Spleen (tissue), 7 donors: Measurements from ENCODE around the gene RAP1GAP.

Experiments
- POLR2A ChIP-seq, 3 donors: fragments of 450-650 bp; IDR thresholded peaks; one replicate each; pipeline ENCODE4 v1.5.1; 2017; ENCODE audit warnings: antibody characterized with exemption in 3 of 3, mild to moderate bottlenecking in 1 of 3
- POLR2AphosphoS5 ChIP-seq, 3 donors: sonication (generic); formaldehyde crosslinking; IDR thresholded peaks; one replicate each; pipeline ENCODE4 v1.5.1; 2017; ENCODE audit warnings: antibody characterized with exemption in 3 of 3
- TF ChIP-seq, protein P1 (sequence below), 11 experiments: fragments of 200-600 bp in 7 of 11; fragments of 450-650 bp in 4 of 11; sonication (generic) in 4 of 11; IDR thresholded peaks in 8 of 11; conservative IDR thresholded peaks in 3 of 11; 1 replicate in 7 of 11; 2 replicates in 4 of 11; pipeline versions ENCODE4 v1.4.0 to v1.8.0; 2016 to 2021; ENCODE audit warnings: antibody characterized with exemption in 11 of 11, inconsistent platforms in 4 of 11, mild to moderate bottlenecking in 1 of 11
- donor health status: DM: no; HTN: no; CAD: no; lungs with moderate emphysema.
- donor health status: DM: no; HTN: no; CAD: no.
- donor health status: DM: no; HTN: no; CAD: no.

DNA sequence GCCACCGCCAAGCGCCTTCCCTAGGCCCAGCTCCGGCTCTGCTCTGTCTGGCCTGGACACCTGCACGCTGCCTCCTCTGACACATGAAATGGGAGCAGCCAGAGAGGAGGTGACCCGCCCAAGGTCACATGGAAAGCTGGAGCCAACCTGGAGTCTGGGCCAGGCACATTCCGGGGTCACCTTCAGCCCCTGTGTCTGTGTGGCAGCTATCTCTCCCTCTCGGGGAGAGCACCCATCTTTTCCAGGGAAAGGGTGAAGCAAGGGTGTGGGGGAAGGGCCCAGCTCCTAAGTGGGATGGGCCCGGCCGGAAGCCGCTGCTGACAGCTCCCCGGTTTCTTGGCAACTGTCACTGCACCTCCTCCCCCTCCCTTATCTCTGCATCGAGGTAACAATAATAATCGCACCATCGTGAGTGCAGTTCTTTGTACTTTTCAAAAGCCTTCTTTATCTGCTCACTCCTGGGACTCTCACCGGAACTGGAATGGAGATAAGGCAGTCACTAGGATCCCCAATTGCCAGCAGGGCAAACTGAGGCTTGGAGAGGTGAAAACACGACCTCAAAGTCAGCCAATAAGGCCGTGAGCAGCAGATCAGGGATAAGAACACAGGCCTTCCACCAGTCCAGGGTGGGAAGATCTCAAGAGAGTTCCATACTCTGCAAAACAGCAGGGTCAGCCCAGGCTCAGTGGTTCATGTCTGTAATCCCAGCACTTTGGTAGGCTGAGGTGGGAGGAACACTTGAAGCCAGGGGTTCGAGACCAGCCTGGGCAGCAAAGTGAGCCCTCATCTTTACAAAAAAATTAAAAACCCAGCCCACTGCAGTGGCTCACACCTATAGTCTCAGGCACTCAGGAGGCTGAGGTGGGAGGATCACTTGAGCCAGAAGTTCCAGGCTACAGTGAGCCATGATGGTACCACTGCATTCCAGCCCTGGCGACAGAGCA is 36.9 kb downstream of the RAP1GAP start:
- TF ChIP-seq POLR2AphosphoS5 (IDR thresholded peaks at IDR 0.05) = no peak
- TF ChIP-seq, protein P1, sequence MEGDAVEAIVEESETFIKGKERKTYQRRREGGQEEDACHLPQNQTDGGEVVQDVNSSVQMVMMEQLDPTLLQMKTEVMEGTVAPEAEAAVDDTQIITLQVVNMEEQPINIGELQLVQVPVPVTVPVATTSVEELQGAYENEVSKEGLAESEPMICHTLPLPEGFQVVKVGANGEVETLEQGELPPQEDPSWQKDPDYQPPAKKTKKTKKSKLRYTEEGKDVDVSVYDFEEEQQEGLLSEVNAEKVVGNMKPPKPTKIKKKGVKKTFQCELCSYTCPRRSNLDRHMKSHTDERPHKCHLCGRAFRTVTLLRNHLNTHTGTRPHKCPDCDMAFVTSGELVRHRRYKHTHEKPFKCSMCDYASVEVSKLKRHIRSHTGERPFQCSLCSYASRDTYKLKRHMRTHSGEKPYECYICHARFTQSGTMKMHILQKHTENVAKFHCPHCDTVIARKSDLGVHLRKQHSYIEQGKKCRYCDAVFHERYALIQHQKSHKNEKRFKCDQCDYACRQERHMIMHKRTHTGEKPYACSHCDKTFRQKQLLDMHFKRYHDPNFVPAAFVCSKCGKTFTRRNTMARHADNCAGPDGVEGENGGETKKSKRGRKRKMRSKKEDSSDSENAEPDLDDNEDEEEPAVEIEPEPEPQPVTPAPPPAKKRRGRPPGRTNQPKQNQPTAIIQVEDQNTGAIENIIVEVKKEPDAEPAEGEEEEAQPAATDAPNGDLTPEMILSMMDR (IDR thresholded peaks at IDR 0.05 in 8 of 11, conservative IDR thresholded peaks at IDR 0.05 in 3 of 11) = no peak
- TF ChIP-seq POLR2A (IDR thresholded peaks at IDR 0.05) = no peak
